RCC 7860 (cell line): Measurements from ENCODE around the gene CRYBA1.
"Not testable (repeated sequence)": the region's sequence is repeated elsewhere in the genome, so short reads cannot be mapped to it uniquely, and the experiment has no call there.

Experiments
- DNase-seq: peaks from one replicate; pipeline ENCODE4 v3.0.0-alpha.2; 2015; ENCODE audit warnings: low spot score
- FAIRE-seq: peaks from 2 replicates; lab custom pipeline; 2012; peaks lifted over from hg19 to GRCh38; lab: Jason Lieb, UNC

The CRYBA1 gene

GRCh38 chr17:29246628-29247027 is at the start of gene CRYBA1:
Gene CRYBA1, plus strand, starts transcription at chr17:29246859. Its CDS starts 5 bp downstream, at chr17:29246864.
- DNase-seq (no peak), FAIRE-seq (no peak)

DNA sequence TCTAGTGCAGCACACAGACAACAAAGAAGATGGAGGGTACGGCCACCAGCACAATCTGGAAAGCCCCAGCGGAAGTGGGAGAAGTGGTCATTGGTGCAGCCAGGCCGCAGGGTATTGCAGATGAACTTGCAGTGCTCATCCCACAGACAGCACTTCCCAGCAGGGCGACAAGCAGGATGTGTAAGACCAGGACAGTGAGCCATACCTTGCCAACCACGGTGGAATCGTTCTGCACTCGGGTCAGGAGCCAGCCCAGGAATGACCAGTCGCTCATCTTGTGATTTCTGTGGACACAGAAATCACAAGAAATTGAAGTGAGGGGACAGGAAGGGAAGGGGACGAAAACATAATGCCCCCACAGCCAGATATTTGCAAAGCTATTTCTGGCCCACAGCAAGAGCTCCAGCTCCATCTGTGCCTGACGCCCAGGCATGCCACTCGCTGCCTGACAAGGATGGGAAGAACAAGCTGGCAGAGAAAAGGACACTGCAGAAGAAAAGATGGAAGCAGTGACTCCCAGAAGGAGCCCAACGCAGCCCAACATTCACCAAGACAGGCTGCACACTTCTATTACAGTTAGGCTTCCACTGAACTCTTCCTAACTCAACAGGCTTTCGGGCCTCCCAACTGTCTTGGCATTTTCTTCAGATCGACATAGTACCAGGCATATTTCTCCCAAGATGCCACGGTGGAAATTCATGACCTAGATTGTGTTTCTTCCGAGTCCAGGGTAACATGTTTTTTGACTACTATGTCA is 49.0 kb upstream of the CRYBA1 start:
- FAIRE-seq: no peak
- DNase-seq: no peak

GRCh38 chr17:29204068-29204804 is 42.4 kb upstream of the CRYBA1 start:
- DNase-seq, FAIRE-seq: not testable (repeated sequence)

GRCh38 chr17:29205047-29205446 is 41.6 kb upstream of the CRYBA1 start:
- no peak for FAIRE-seq
- no peak for DNase-seq

DNA sequence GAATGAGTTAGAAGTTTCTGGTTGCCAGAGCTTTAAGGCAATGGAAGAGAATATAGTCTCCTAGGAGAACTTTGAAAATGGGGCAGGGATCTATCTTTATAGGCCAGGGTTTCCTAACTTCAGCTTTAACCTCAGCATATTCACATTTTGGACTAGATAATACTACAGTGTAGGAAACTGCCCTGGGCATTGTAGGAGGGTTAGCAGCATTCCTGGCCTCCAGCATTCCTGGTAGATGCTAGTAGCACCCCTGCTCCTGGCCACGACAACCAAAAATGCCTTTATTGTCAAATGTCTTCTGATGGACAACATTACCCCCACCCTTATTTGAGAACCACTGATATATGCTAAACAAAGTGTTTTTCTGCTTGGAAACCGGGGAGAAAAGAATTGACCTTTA is 38.7 kb upstream of the CRYBA1 start:
- DNase-seq (no peak), FAIRE-seq (no peak)

DNA sequence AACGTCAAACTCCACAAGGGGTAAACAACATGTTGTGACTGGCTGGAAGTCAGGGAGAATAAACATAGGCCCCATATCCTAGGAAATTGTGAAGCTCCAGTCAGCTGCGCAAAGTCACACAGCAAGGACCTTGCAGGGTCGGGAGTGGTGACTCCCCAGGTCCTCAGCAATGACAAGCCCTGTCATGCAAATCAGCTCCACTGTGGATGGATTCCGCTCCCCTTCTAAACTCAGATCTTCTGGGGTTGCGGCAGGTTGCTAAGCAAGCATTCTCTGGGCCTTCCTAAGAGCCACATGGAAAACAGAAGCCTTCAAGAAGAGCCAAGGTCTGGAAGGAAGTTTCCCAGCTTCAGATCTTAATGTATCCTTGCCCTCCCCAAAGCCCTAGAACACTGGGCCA is 37.6 kb upstream of the CRYBA1 start:
- FAIRE-seq (no peak), DNase-seq (no peak)

- no peak for FAIRE-seq
- no peak for DNase-seq
These were observed 35.8 kb upstream of the CRYBA1 start for GRCh38 chr17:29210879-29211278.

- DNase-seq (no peak), FAIRE-seq (no peak)
These were observed 34.5 kb upstream of the CRYBA1 start for GRCh38 chr17:29212094-29212631.

DNA sequence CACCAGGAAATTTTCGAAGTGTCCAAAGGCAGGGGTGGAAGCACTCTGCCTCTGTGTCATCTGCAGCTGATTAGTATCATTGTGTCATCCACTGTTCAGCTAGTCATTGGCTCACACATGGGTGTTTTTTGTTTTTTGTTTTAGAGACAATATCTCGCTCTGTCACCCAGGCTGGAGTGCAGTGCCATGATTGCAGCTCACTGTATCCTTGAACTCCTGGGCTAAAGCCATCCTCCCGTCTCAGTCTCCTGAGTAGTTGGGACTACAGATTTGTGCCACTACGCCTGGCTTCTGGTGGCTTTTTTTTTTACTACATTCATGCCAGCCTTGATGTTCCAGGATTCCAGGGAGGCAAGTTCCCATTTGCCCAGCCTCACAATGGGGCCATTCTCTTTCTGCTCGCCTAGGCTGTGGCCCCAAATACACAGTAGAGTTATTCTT is 34.0 kb upstream of the CRYBA1 start:
- no peak for FAIRE-seq
- DNase-seq: no peak

- FAIRE-seq (no peak), DNase-seq (no peak)
These were observed 32.2 kb upstream of the CRYBA1 start for GRCh38 chr17:29214215-29215146.

GRCh38 chr17:29215174-29215573 is 31.5 kb upstream of the CRYBA1 start:
- DNase-seq: no peak
- no peak for FAIRE-seq

- DNase-seq (peak; percentile 31), FAIRE-seq (no peak)
These were observed 30.9 kb upstream of the CRYBA1 start for GRCh38 chr17:29215717-29216116.

DNA sequence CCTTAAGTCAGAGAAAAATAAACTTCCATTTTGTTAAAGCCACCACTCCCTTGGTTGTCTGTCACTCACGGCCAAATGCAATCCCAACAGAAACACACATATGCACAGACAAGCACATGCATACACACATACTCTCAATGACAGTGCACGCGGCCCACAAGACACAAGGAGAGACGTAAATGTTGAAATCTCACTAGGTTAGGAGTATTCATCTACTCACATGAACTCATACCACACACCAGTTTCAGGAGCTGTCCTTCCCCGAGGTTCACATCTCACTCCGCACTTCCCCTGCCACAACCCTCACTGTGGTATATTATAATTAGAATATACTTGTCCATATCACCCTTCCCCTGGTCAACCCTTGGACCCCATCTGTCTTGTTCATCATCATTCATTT is 30.5 kb upstream of the CRYBA1 start:
- no peak for FAIRE-seq
- DNase-seq: no peak

- FAIRE-seq: no peak
These were observed 29.8 kb upstream of the CRYBA1 start for GRCh38 chr17:29216856-29217255.

GRCh38 chr17:29219378-29220047 is 27.1 kb upstream of the CRYBA1 start:
- peak; percentile 60 for DNase-seq
- peak; percentile 38 for FAIRE-seq

More at GRCh38 chr17:29216856-29217255, 29.8 kb upstream of the CRYBA1 start:
- DNase-seq: no peak

DNA sequence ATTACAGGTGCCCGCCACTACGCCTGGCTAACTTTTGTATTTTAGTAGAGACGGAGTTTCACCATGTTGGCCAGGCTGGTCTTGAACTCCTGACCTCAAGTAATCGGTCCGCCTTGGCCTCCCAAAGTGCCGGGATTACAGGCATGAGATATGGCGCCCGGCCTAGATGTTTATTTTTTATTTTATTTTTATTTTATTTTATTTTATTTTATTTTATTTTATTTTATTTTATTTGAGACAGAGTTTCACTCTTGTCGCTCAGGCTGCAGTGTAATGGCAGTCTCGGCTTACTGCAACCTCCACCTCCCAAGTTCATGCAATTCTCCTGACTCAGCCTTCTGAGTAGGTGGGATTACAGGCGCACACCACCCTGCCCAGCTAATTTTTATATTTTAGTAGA is 25.3 kb upstream of the CRYBA1 start:
- not testable (repeated sequence) for FAIRE-seq, DNase-seq

- FAIRE-seq (no peak), DNase-seq (no peak)
These were observed 21.3 kb upstream of the CRYBA1 start for GRCh38 chr17:29225396-29225795.

DNA sequence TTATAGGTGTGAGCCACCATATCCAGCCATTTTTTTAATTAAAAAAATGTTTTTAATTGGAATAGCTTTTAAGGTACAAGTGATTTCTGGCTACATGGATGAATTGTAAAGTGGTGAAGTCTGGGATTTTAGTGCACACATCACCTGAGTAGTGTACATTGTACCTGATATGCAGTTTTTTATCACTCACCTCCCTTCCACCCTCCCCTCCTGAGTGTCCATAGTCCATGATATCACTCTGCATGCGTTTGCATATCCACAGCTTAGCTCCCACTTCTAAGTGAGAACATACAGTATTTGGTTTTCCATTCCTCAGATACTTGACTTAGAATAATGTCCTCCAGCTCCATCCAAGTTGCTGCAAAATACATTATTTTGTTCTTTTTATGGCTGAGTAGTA is 13.4 kb upstream of the CRYBA1 start:
- DNase-seq (no peak), FAIRE-seq (no peak)

GRCh38 chr17:29234972-29235371 is 11.7 kb upstream of the CRYBA1 start:
- DNase-seq, FAIRE-seq: not testable (repeated sequence)

DNA sequence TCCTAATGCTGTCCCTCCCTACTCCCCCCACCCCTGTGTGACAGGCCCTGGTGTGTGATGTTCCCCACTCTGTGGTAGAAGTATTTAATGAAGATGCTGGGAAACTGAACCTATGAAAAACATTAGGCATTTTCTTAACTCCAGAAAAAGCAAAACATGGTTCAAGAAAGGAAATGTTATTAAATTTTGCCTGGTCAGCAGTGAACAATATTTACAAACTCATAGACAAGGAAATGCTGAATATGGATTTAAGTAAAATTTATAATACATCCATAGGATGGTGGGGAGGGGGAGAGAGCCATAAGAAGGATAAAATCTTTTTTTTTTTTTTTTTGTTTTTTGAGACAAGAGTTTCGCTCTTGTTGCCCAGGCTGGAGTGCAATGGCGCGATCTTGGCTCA is 10.8 kb upstream of the CRYBA1 start:
- FAIRE-seq (no peak), DNase-seq (no peak)
